Endothelial cell of umbilical vein (primary cell): Measurements from ENCODE around the gene MAML2. TPM values are rescaled to one million over a fixed set of nuclear protein-coding genes. Genes with fewer than 3 reads are reported as not detected.

Source experiments
- BruUV-seq: library from RNA; stranded (reverse); fragments of 400-500 nt; replicated peaks from 2 replicates; lab custom pipeline; 2021; lab: Mats Ljungman, UMichigan
- CTCF ChIA-PET: fragments of 300-600, 350-600 bp; sonication (Branson Sonifier 250); formaldehyde crosslinking; loops from one replicate; lab custom pipeline; 2021; ENCODE audit warnings: antibody characterized with exemption, inconsistent platforms; lab: Charles Lee
- POLR2A ChIA-PET: fragments of 300-600, 350-600 bp; sonication (Branson Sonifier 250); formaldehyde crosslinking; loops from one replicate; lab custom pipeline; 2021; ENCODE audit warnings: antibody characterized with exemption, inconsistent platforms; lab: Charles Lee
- DNase-seq: peaks from one replicate; pipeline ENCODE4 v3.0.0-alpha.2; 2011; ENCODE audit warnings: low read depth, low spot score
- FAIRE-seq: peaks from 2 replicates; lab custom pipeline; 2011; peaks lifted over from hg19 to GRCh38; lab: Jason Lieb, UNC
- H2AFZ ChIP-seq: 2 replicates; pipeline ENCODE4 v1.6.0; 2012; ENCODE audit warnings: low read depth, low read length, control low read depth, inconsistent platforms
- H3K27ac ChIP-seq: 2 replicates; pipeline ENCODE4 v1.5.1; 2011; ENCODE audit warnings: low read depth, mild to moderate bottlenecking, control low read depth, low read length, moderate library complexity; ENCODE audit not compliant: insufficient read depth
- H3K27me3 ChIP-seq, 2 experiments: 2 replicates each; pipeline versions ENCODE4 v1.6.0 to v1.6.1; 2011; ENCODE audit warnings: low read length in 2 of 2, mixed read lengths in 1 of 2; ENCODE audit not compliant: control insufficient read depth in 2 of 2, insufficient read depth in 2 of 2
- H3K36me3 ChIP-seq, 2 experiments: 2 replicates in 1 of 2; 3 replicates in 1 of 2; pipeline ENCODE4 v1.5.1; 2011; ENCODE audit warnings: low read length in 2 of 2, mild to moderate bottlenecking in 1 of 2, moderate library complexity in 1 of 2; ENCODE audit not compliant: control insufficient read depth in 2 of 2, insufficient read depth in 2 of 2; ENCODE audit errors: extremely low read depth in 1 of 2
- H3K4me1 ChIP-seq: 3 replicates; pipeline ENCODE4 v1.5.1; 2011; ENCODE audit warnings: mild to moderate bottlenecking, low read length; ENCODE audit not compliant: control insufficient read depth, insufficient read depth; ENCODE audit errors: extremely low read depth
- H3K4me2 ChIP-seq: 2 replicates; pipeline ENCODE4 v1.6.1; 2011; ENCODE audit warnings: low read length, control low read depth, mixed read lengths; ENCODE audit not compliant: insufficient read depth
- H3K4me3 ChIP-seq, 3 experiments: fragments of 200-600 bp in 1 of 3; sonication (generic), shearing (Covaris generic) in 1 of 3; replicated peaks in 1 of 3; 2 replicates each; pipeline ENCODE4 v1.5.1; 2011 to 2016; ENCODE audit warnings: control low read depth in 3 of 3, low read length in 3 of 3, mild to moderate bottlenecking in 2 of 3, inconsistent platforms in 1 of 3, low read depth in 1 of 3, moderate library complexity in 1 of 3; ENCODE audit not compliant: insufficient read depth in 1 of 3
- H3K79me2 ChIP-seq: 2 replicates; pipeline ENCODE4 v1.6.0; 2012; ENCODE audit warnings: low read length, inconsistent platforms; ENCODE audit not compliant: control insufficient read depth, insufficient read depth
- H3K9ac ChIP-seq: replicated peaks from 2 replicates; pipeline ENCODE3; 2011; ENCODE audit warnings: low read length, control low read depth; ENCODE audit not compliant: insufficient read depth; ENCODE audit errors: extremely low read depth
- H3K9me1 ChIP-seq: replicated peaks from 3 replicates; pipeline ENCODE4 v1.6.0; 2011; ENCODE audit warnings: mild to moderate bottlenecking, low read length; ENCODE audit not compliant: control insufficient read depth, insufficient read depth; ENCODE audit errors: extremely low read depth
- H3K9me3 ChIP-seq: replicated peaks from 2 replicates; pipeline ENCODE4 v1.5.1; 2012; ENCODE audit warnings: low read length, inconsistent platforms; ENCODE audit not compliant: control insufficient read depth, insufficient read depth
- H4K20me1 ChIP-seq: replicated peaks from 2 replicates; pipeline ENCODE3; 2011; ENCODE audit warnings: mild to moderate bottlenecking, low read length; ENCODE audit not compliant: control insufficient read depth, insufficient read depth; ENCODE audit errors: extremely low read depth
- FOS ChIP-seq: IDR thresholded peaks from 2 replicates; pipeline ENCODE4 v1.6.1; 2011; ENCODE audit warnings: mild to moderate bottlenecking, low read length, moderate library complexity, borderline replicate concordance; ENCODE audit not compliant: insufficient read depth
- GATA2 ChIP-seq: IDR thresholded peaks from 2 replicates; pipeline ENCODE4 v1.7.0; 2011; ENCODE audit warnings: low read depth, mild to moderate bottlenecking, moderate library complexity, mixed read lengths, low read length; ENCODE audit not compliant: insufficient read length, insufficient read depth
- JUN ChIP-seq: IDR thresholded peaks from 2 replicates; pipeline ENCODE4 v1.6.1; 2011; ENCODE audit warnings: borderline replicate concordance, low read depth; ENCODE audit not compliant: insufficient read length, insufficient read depth
- POLR2A ChIP-seq: IDR thresholded peaks from 2 replicates; pipeline ENCODE4 v1.6.1; 2012; ENCODE audit warnings: low read depth, mild to moderate bottlenecking, control low read depth, low read length
- POLR2AphosphoS5 ChIP-seq: IDR thresholded peaks from 2 replicates; pipeline ENCODE4 v1.6.1; 2012; ENCODE audit warnings: low read depth, mild to moderate bottlenecking, control low read depth, low read length, moderate library complexity; ENCODE audit not compliant: insufficient read depth
- dilution Hi-C: fragments of 300-500 bp; cut with MboI; formaldehyde crosslinking; loops from one replicate; pipeline ENCODE4 v1.15.0; 2019; ENCODE audit warnings: low sequenced_read_pairs; ENCODE audit not compliant: extremely low pct_ligation_motif_present
- intact Hi-C: fragments of 100-400 bp; cut with micrococcal nuclease; formaldehyde crosslinking; loops from one replicate; pipeline ENCODE4 v1.10.0; 2022
- polyA plus RNA-seq, 4 experiments: library from polyadenylated mRNA; depleted of rRNA in 3 of 4; stranded (reverse) in 3 of 4; unstranded in 1 of 4; fragments of >200 nt; gene quantifications; 2 replicates each; pipeline versions ENCODE4 v1.2.1 to v1.2.3, GENCODE V29; 2011 to 2012; ENCODE audit warnings: missing spikeins in 1 of 4
- total RNA-seq: library from RNA; stranded (reverse); gene quantifications from 2 replicates; pipeline ENCODE4 v1.2.3, GENCODE V29; 2021

MAML2 gene
- total and polyA plus RNA-seq, 2 donors (not counting 3 experiments of a cell fraction or from before 2014, with no cell fraction given): 12.4 to 16.8 TPM

GRCh38 chr11:96307776-96308140 is 35.2 kb downstream of the MAML2 start:
- H3K4me2 ChIP-seq: peak overlapping the region; percentile 76
- H3K4me1 ChIP-seq: peaks cover 84% of the 10 kb centered on the region
- dilution Hi-C loops (no loop called here), intact Hi-C loops (loop anchor here (1.0 to 2.0 kb wide), 15 partner anchors 35 to 519 kb away; partner anchors contain the start of genes CCDC82 and FAM76B)
- H3K27ac ChIP-seq: peak overlapping the region; percentile 98
- DNase-seq: peak; percentile 90
- H4K20me1 ChIP-seq: no peaks in the 10 kb centered on the region
- TF ChIP-seq GATA2 (no peak), POLR2A (peak; percentile 39), POLR2AphosphoS5 (peak; percentile 44), FOS (peak; percentile 93), JUN (peak; percentile 90)
- no peak overlapping the region for H2AFZ ChIP-seq
- ChIA-PET POLR2A (interaction anchor here (0.7 to 0.9 kb wide), 2 partner anchors 44 to 100 kb away, joined by 3 read pairs; no protein-coding TSS in a partner anchor), CTCF (interaction anchor here (1.0 to 10.5 kb wide), 7 partner anchors 32 to 472 kb away, joined by 3 to 156 read pairs (median 5); partner anchors contain the start of genes CCDC82, JRKL and MAML2)
- H3K27me3 ChIP-seq: no peaks in the 10 kb centered on the region
- H3K36me3 ChIP-seq: no peaks in the 10 kb centered on the region
- H3K9ac ChIP-seq: peak overlapping the region; percentile 92
- H3K9me1 ChIP-seq: no peaks in the 10 kb centered on the region
- H3K9me3 ChIP-seq: no peaks in the 10 kb centered on the region
- no TSS peak for BruUV-seq
- peaks cover 11% of the 10 kb centered on the region for H3K79me2 ChIP-seq
- FAIRE-seq: peak; percentile 68
- H3K4me3 ChIP-seq: peak overlapping the region in 2 of 3 experiments; percentile 8 to 24
